ENCODE data around the gene ELL2.
A peak's percentile ranks its signal among the peaks of the same experiment; 100 is the strongest.

The ELL2 gene

DNA sequence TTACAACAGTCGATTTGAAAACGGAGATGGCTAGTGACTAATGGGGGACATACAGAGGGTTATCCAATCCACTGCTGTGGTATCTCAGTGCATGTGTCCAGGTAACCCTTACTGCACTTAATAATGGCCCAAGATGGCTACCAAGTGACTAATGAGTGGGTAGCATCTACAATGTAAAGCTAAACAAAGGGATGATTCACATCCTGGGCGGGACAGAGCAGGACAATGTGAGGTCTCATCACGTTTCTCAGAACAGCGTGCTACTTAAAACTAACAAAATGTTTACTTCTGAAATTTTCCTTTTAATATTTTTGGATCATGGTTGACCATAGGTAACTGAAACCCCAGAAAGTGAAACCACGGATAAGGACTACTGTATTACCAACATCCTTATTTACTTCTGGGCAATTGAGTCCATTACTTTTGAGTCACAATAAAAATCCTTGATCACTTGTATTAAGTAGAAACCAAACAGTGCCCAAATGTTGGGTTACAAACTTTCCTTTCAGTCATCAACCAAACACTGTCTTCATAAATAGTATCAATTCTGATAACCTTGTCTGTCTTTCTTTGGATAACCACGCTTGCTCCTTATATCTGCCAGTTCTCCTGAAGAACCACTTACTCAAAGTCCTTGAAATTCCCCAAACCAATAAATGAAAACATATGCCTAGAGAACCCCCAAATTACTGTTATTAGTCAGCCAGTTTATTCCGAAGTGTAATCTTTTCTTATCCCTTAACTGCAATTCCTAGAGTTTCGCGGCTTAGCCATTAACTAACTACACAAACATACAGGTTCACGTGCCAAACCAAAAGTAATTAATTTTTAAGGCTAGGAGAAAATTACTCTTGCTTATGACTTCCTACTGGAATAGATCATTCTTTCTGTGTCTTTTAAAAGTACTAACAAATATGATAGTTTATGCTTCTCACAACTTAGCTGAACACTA lies 59.7 kb downstream of the ELL2 start:
- no peak overlapping the region for H3K4me3 ChIP-seq
- no peaks in the 10 kb centered on the region for H3K27me3 ChIP-seq
- peaks cover 55 to 60% (median 56%) of the 10 kb centered on the region in 3 donors for H3K36me3 ChIP-seq
- TF ChIP-seq, protein P1, sequence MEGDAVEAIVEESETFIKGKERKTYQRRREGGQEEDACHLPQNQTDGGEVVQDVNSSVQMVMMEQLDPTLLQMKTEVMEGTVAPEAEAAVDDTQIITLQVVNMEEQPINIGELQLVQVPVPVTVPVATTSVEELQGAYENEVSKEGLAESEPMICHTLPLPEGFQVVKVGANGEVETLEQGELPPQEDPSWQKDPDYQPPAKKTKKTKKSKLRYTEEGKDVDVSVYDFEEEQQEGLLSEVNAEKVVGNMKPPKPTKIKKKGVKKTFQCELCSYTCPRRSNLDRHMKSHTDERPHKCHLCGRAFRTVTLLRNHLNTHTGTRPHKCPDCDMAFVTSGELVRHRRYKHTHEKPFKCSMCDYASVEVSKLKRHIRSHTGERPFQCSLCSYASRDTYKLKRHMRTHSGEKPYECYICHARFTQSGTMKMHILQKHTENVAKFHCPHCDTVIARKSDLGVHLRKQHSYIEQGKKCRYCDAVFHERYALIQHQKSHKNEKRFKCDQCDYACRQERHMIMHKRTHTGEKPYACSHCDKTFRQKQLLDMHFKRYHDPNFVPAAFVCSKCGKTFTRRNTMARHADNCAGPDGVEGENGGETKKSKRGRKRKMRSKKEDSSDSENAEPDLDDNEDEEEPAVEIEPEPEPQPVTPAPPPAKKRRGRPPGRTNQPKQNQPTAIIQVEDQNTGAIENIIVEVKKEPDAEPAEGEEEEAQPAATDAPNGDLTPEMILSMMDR (IDR thresholded peaks at IDR 0.05): no peak
- peaks cover 0 to 57% (median 10%) of the 10 kb centered on the region in 4 donors for H3K4me1 ChIP-seq
- H3K9me3 ChIP-seq: no peaks in the 10 kb centered on the region
- intact Hi-C loops (cut with DNase I; ENCODE audit: low total_unique reads): loop anchor here (10.0 kb wide), 1 partner anchor 53 kb away; no protein-coding TSS in a partner anchor
- H3K27ac ChIP-seq: no peak overlapping the region
- no peak for DNase-seq

DNA sequence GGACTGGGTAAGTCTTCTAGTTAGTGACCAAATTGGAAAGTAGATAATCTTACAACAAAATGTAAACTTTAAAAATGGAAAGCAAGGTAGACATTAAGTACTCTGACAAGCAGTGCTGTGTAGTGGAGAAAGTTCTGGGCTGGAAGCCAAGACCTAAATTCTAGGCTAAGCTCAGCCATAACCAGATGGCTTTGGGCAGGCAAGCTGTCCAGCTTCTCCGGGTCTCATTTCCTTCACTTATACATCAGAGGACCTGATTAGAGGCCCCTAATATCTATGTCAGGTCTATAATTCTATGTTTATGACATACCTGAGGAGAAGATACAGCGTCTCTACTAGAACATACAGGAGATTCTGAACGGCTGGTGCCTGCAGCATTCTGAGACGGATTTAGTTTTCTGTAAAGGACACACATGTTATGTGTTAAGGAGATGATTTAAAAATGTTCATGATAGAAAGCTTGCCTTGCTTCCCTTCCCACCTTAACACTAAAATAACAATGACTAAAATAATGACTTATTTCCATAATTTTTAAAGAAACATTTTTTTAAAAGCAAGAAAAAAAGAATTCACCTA lies 61.2 kb downstream of the ELL2 start:
- Histone ChIP-seq H3K4me1 (peaks cover 0 to 53% (median 5%) of the 10 kb centered on the region in 4 donors), H3K4me3 (no peak overlapping the region), H3K27me3 (no peaks in the 10 kb centered on the region), H3K36me3 (peaks cover 59 to 67% (median 67%) of the 10 kb centered on the region in 3 donors), H3K27ac (peak overlapping the region; percentile 7 to 35), H3K9me3 (no peaks in the 10 kb centered on the region)
- intact Hi-C loops (cut with DNase I; ENCODE audit: low total_unique reads): loop anchor here (10.0 kb wide), 1 partner anchor 54 kb away; no protein-coding TSS in a partner anchor
- no peak for DNase-seq
- TF ChIP-seq, protein P1 (IDR thresholded peaks at IDR 0.05): no peak

DNA sequence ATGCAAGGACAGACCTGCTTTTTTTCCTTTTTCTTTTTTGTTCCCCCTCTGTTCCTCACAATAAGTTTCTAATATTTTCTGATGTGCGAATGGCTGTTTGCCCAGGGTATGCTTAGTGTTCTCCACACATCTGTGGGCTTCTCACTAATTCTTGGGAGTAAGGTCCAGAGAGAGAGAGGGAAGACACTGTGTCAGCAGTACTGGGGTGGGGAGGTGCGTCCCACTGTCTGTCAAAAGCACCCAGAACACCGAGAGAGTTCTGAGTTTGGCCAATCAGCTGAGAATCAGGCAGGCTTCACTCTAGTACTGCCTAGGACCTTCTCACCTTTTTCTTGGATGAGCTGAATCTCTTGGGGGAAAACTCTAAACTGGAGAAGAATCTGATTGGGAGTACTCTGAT lies 61.8 kb downstream of the ELL2 start:
- TF ChIP-seq, protein P1 (IDR thresholded peaks at IDR 0.05): no peak
- Histone ChIP-seq H3K27me3 (no peaks in the 10 kb centered on the region), H3K27ac (peak overlapping the region; percentile 7 to 24), H3K4me1 (peaks cover 0 to 53% (median 5%) of the 10 kb centered on the region in 4 donors), H3K4me3 (no peak overlapping the region), H3K9me3 (no peaks in the 10 kb centered on the region), H3K36me3 (peaks cover 58 to 70% (median 69%) of the 10 kb centered on the region in 3 donors)
- DNase-seq: no peak
- intact Hi-C loops (cut with DNase I; ENCODE audit: low total_unique reads): loop anchor here (10.0 kb wide), 1 partner anchor 55 kb away; no protein-coding TSS in a partner anchor

DNA sequence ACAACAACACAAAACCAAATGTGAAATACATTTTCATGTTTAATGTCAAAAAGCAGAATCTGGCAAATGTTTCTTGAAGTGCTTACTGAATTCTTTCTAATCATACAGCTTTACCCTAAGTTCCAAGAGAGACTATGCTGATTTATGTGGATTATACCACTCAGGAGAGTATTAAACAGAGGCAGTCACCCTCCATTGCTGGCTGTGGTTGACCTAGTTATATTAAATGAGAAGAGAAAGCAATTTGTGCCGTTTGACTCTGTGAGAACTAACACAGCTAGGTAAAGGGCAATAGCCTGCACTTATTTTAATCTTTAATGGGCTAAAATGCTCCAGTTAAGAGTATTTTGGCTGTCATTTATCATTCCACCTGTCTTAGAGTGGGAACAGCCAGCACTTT lies 62.6 kb downstream of the ELL2 start:
- TF ChIP-seq, protein P1 (IDR thresholded peaks at IDR 0.05): no peak
- DNase-seq: no peak
- H3K4me1 ChIP-seq: peaks cover 0 to 53% (median 5%) of the 10 kb centered on the region in 4 donors
- no peaks in the 10 kb centered on the region for H3K9me3 ChIP-seq
- peaks cover 61 to 72% (median 70%) of the 10 kb centered on the region in 3 donors for H3K36me3 ChIP-seq
- H3K4me3 ChIP-seq: no peak overlapping the region
- no peaks in the 10 kb centered on the region for H3K27me3 ChIP-seq
- H3K27ac ChIP-seq: no peak overlapping the region
- intact Hi-C loops (cut with DNase I; ENCODE audit: low total_unique reads): no loop called here

DNA sequence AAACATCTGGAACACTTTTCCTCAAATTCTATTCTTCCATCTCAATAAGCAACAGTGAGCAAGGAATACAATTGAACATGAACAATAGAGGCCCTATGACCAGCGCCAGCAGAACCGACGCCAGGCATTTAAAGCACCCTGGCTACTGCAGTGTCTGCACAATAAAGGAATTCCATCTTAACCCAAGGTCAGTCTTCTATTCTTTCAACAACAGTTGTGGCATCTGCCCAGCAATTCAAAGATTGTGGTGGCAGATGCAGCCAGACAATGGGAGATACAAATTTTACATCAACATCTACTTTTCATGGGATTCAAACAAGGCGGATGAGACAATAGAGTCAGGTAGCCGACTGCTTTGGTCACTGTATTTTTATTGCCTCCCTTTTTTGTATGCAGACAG lies 65.9 kb downstream of the ELL2 start:
- Histone ChIP-seq H3K4me1 (peaks cover 0 to 36% (median 5%) of the 10 kb centered on the region in 4 donors), H3K4me3 (no peak overlapping the region), H3K9me3 (no peaks in the 10 kb centered on the region), H3K27me3 (no peaks in the 10 kb centered on the region), H3K27ac (no peak overlapping the region), H3K36me3 (peaks cover 91 to 97% (median 93%) of the 10 kb centered on the region in 3 donors)
- DNase-seq: no peak
- intact Hi-C loops (cut with DNase I; ENCODE audit: low total_unique reads): no loop called here
- TF ChIP-seq, protein P1 (IDR thresholded peaks at IDR 0.05): no peak

Data from tibial artery (tissue), 4 donors.